PC-3 (cell line): Measurements from ENCODE around the gene PCNX2. TPM values are rescaled to one million over a fixed set of nuclear protein-coding genes. Genes with fewer than 3 reads are reported as not detected.

Experiments used
- ATAC-seq: fragments of 200-7000 bp; cut with Tn5 transposase; 2 replicates; pipeline ENCODE4 v1.9.1; 2020; ENCODE audit warnings: mild to moderate bottlenecking, moderate library complexity
- BruUV-seq: library from RNA; stranded (reverse); fragments of 400-500 nt; replicated peaks from 2 replicates; lab custom pipeline; 2021; lab: Mats Ljungman, UMichigan
- CTCF ChIA-PET: fragments of 300-600 bp; sonication (Branson Sonifier 250); formaldehyde crosslinking; loops from one replicate; lab custom pipeline; 2022; ENCODE audit warnings: antibody characterized with exemption; lab: Charles Lee
- POLR2A ChIA-PET: fragments of 300-600 bp; sonication (Branson Sonifier 250); formaldehyde crosslinking; loops from one replicate; lab custom pipeline; 2022; ENCODE audit warnings: antibody characterized with exemption; ENCODE audit not compliant: unreplicated experiment; lab: Charles Lee
- DNase-seq: peaks from one replicate; pipeline ENCODE4 v3.0.0-alpha.2; 2015
- H2AFZ ChIP-seq: fragments of 300-600 bp; sonication (generic); 2 replicates; pipeline ENCODE4 v1.6.0; 2016; ENCODE audit warnings: antibody characterized with exemption, low read length
- H3F3A ChIP-seq: fragments of 300-600 bp; sonication (generic); one replicate; pipeline ENCODE4 v1.6.0; 2017; ENCODE audit warnings: antibody characterized with exemption, low read length, control low read depth, mild to moderate bottlenecking; ENCODE audit not compliant: unreplicated experiment
- H3K27ac ChIP-seq: fragments of 300-600 bp; sonication (generic); 2 replicates; pipeline ENCODE4 v1.5.1; 2016; ENCODE audit warnings: mild to moderate bottlenecking, low read length
- H3K27me3 ChIP-seq: fragments of 300-600 bp; sonication (generic); 2 replicates; pipeline ENCODE4 v1.6.1; 2016; ENCODE audit warnings: low read length, mixed read lengths
- H3K36me3 ChIP-seq: fragments of 300-600 bp; sonication (generic); 2 replicates; pipeline ENCODE4 v1.6.1; 2016; ENCODE audit warnings: low read depth, mixed run types, low read length, mixed read lengths
- H3K4me1 ChIP-seq: fragments of 300-600 bp; sonication (generic); 2 replicates; pipeline ENCODE4 v1.5.1; 2016; ENCODE audit warnings: low read length; ENCODE audit not compliant: insufficient read depth
- H3K4me2 ChIP-seq: fragments of 300-600 bp; sonication (generic); 2 replicates; pipeline ENCODE4 v1.6.0; 2016; ENCODE audit warnings: low read length
- H3K4me3 ChIP-seq: fragments of 300-600 bp; sonication (generic); 2 replicates; pipeline ENCODE4 v1.5.1; 2016; ENCODE audit warnings: mild to moderate bottlenecking, low read length, mixed read lengths
- H3K79me2 ChIP-seq: fragments of 300-600 bp; sonication (generic); 2 replicates; pipeline ENCODE4 v1.6.1; 2017; ENCODE audit warnings: low read length, mixed read lengths
- H3K9ac ChIP-seq: fragments of 300-600 bp; sonication (generic); 2 replicates; pipeline ENCODE4 v1.6.0; 2016; ENCODE audit warnings: mild to moderate bottlenecking, low read length
- H3K9me2 ChIP-seq: fragments of 300-600 bp; sonication (generic); replicated peaks from 2 replicates; pipeline ENCODE4 v1.6.1; 2016; ENCODE audit warnings: mixed run types, low read length, mixed read lengths
- H3K9me3 ChIP-seq: fragments of 300-600 bp; sonication (generic); 2 replicates; pipeline ENCODE4 v1.6.1; 2016; ENCODE audit warnings: low read length, mixed read lengths
- H4K20me1 ChIP-seq: fragments of 300-600 bp; sonication (generic); 2 replicates; pipeline ENCODE4 v1.6.1; 2016; ENCODE audit warnings: low read length, mixed read lengths
- CTCF ChIP-seq: fragments of 300-600 bp; sonication (generic); conservative IDR thresholded peaks from 2 replicates; pipeline ENCODE4 v1.5.1; 2017; ENCODE audit warnings: antibody characterized with exemption, low read depth, mild to moderate bottlenecking, low read length
- EZH2 ChIP-seq: fragments of 300-600 bp; sonication (generic); IDR thresholded peaks from one replicate; pipeline ENCODE4 v1.6.1; 2017; ENCODE audit warnings: antibody characterized with exemption, mild to moderate bottlenecking, low read length; ENCODE audit not compliant: unreplicated experiment
- EZH2phosphoT487 ChIP-seq: fragments of 300-600 bp; sonication (generic); IDR thresholded peaks from 2 replicates; pipeline ENCODE4 v1.6.1; 2018; ENCODE audit warnings: mild to moderate bottlenecking, antibody characterized with exemption, low read length, borderline replicate concordance
- intact Hi-C: fragments of 100-400 bp; cut with micrococcal nuclease; formaldehyde crosslinking; loops from 2 replicates; pipeline ENCODE4 v1.9.0; 2023
- total RNA-seq: library from RNA; depleted of rRNA; stranded (reverse); fragments of >200 nt; gene quantifications from 2 replicates; pipeline ENCODE4 v1.2.3, GENCODE V29; 2014

PCNX2 gene
- total RNA-seq, 1 experiment from 2014 or later = 17.3 TPM

- H3K4me2 ChIP-seq = no peak overlapping the region
- no peaks in the 10 kb centered on the region for H4K20me1 ChIP-seq
- H3K9me2 ChIP-seq = no peaks in the 10 kb centered on the region
- DNase-seq = no peak
- intact Hi-C loops = no loop called here
- H2AFZ ChIP-seq = no peak overlapping the region
- CTCF ChIA-PET = no interaction called here
- ATAC-seq = no peak
- POLR2A ChIA-PET = no interaction called here
- H3K4me1 ChIP-seq = peaks cover 11% of the 10 kb centered on the region
- H3K9me3 ChIP-seq = peaks cover 12% of the 10 kb centered on the region; the same call in 1 of the 2 replicates
- peaks cover 27% of the 10 kb centered on the region for H3K36me3 ChIP-seq
- no peak overlapping the region for H3K9ac ChIP-seq
- H3K4me3 ChIP-seq = no peak overlapping the region
- H3K27me3 ChIP-seq = no peaks in the 10 kb centered on the region
- no TSS peak for BruUV-seq
- H3K27ac ChIP-seq = no peak overlapping the region
- TF ChIP-seq CTCF (no peak), EZH2phosphoT487 (no peak), EZH2 (no peak)
- no peaks in the 10 kb centered on the region for H3F3A ChIP-seq
- no peaks in the 10 kb centered on the region for H3K79me2 ChIP-seq
Measured at GRCh38 chr1:232992227-232992626, 303.3 kb downstream of the PCNX2 start.

GRCh38 chr1:232991238-232991637 is 304.3 kb downstream of the PCNX2 start:
- no peaks in the 10 kb centered on the region for H4K20me1 ChIP-seq
- CTCF ChIA-PET = no interaction called here
- H3K79me2 ChIP-seq = no peaks in the 10 kb centered on the region
- peaks cover 27% of the 10 kb centered on the region for H3K36me3 ChIP-seq
- peaks cover 11% of the 10 kb centered on the region for H3K4me1 ChIP-seq
- H3K9me2 ChIP-seq = no peaks in the 10 kb centered on the region
- peaks cover 12% of the 10 kb centered on the region; the same call in 1 of the 2 replicates for H3K9me3 ChIP-seq
- no peaks in the 10 kb centered on the region for H3K27me3 ChIP-seq
- DNase-seq (no peak), ATAC-seq (no peak)
- no peak overlapping the region for H3K9ac ChIP-seq
- TF ChIP-seq CTCF (no peak), EZH2phosphoT487 (no peak), EZH2 (no peak)
- no TSS peak for BruUV-seq
- no peak overlapping the region for H3K27ac ChIP-seq
- no peak overlapping the region for H3K4me3 ChIP-seq
- no peak overlapping the region for H3K4me2 ChIP-seq
- POLR2A ChIA-PET = no interaction called here
- no peaks in the 10 kb centered on the region for H3F3A ChIP-seq
- intact Hi-C loops = no loop called here
- H2AFZ ChIP-seq = no peak overlapping the region

GRCh38 chr1:232990176-232991128 is 305.1 kb downstream of the PCNX2 start:
- intact Hi-C loops = no loop called here
- H3K4me3 ChIP-seq = no peak overlapping the region
- H3K4me2 ChIP-seq = no peak overlapping the region
- no peaks in the 10 kb centered on the region for H3F3A ChIP-seq
- H3K9me2 ChIP-seq = no peaks in the 10 kb centered on the region
- H2AFZ ChIP-seq = no peak overlapping the region
- ChIA-PET CTCF (no interaction called here), POLR2A (no interaction called here)
- H3K4me1 ChIP-seq = peaks cover 11% of the 10 kb centered on the region
- ATAC-seq = no peak
- no peaks in the 10 kb centered on the region for H3K79me2 ChIP-seq
- no peak for DNase-seq
- no TSS peak for BruUV-seq
- H3K27me3 ChIP-seq = no peaks in the 10 kb centered on the region
- peaks cover 12% of the 10 kb centered on the region; the same call in 1 of the 2 replicates for H3K9me3 ChIP-seq
- TF ChIP-seq CTCF (no peak), EZH2 (no peak), EZH2phosphoT487 (no peak)
- H3K36me3 ChIP-seq = peaks cover 27% of the 10 kb centered on the region
- H3K27ac ChIP-seq = no peak overlapping the region
- no peak overlapping the region for H3K9ac ChIP-seq
- H4K20me1 ChIP-seq = no peaks in the 10 kb centered on the region
